Gastrocnemius medialis (tissue), 4 donors: ENCODE measurements around the gene SNAP25. TPM values are rescaled to one million over a fixed set of nuclear protein-coding genes. Genes with fewer than 3 reads are reported as not detected.

Experiments
- ATAC-seq, 2 donors: fragments of 150-250 bp; one replicate each; pipeline ENCODE4 v1.9.1; 2016
- DNase-seq, 2 donors: peaks; one replicate each; pipeline ENCODE4 v3.0.0-alpha.2; 2019
- H3K27ac ChIP-seq, 4 donors: fragments of 200-600 bp; sonication (generic); 1 replicate in 1 of 4; 2 replicates in 3 of 4; pipeline ENCODE4 v1.5.1; 2016 to 2018; ENCODE audit warnings: mild to moderate bottlenecking in 2 of 4, moderate library complexity in 1 of 4
- H3K27me3 ChIP-seq, 3 donors: fragments of 200-600 bp; sonication (generic) in 2 of 3; 1 replicate in 1 of 3; 2 replicates in 2 of 3; pipeline versions ENCODE4 v1.5.1 to v1.6.0; 2016 to 2019; ENCODE audit warnings: mild to moderate bottlenecking in 1 of 3, moderate library complexity in 1 of 3
- H3K36me3 ChIP-seq, 2 donors: fragments of 200-600 bp; sonication (generic) in 1 of 2; one replicate each; pipeline ENCODE4 v1.5.1; 2017 to 2018
- H3K4me1 ChIP-seq, 2 donors: fragments of 200-600 bp; sonication (generic) in 1 of 2; one replicate each; pipeline ENCODE4 v1.5.1; 2016 to 2017; ENCODE audit warnings: mild to moderate bottlenecking in 2 of 2
- H3K4me3 ChIP-seq, 4 donors: fragments of 200-600 bp; sonication (generic) in 3 of 4; 1 replicate in 1 of 4; 2 replicates in 3 of 4; pipeline ENCODE4 v1.5.1; 2016 to 2019; ENCODE audit warnings: mild to moderate bottlenecking in 2 of 4
- H3K9me3 ChIP-seq, 3 donors: fragments of 200-600 bp; sonication (generic) in 2 of 3; 1 replicate in 1 of 3; 2 replicates in 2 of 3; pipeline ENCODE4 v1.5.1; 2016 to 2019
- POLR2A ChIP-seq, 2 donors: fragments of 450-650 bp; IDR thresholded peaks; one replicate each; pipeline ENCODE4 v1.6.1; 2017; ENCODE audit warnings: antibody characterized with exemption in 2 of 2, mild to moderate bottlenecking in 2 of 2, moderate library complexity in 2 of 2
- in situ Hi-C, 4 donors: fragments of 200-750 bp; cut with MboI; loops; one replicate each; pipeline versions ENCODE4 v1.15.0 to v1.8.0; 2017; ENCODE audit warnings: low sequenced_read_pairs in 4 of 4
- intact Hi-C: fragments of 100-400 bp; cut with DNase I; formaldehyde crosslinking; loops from one replicate; pipeline ENCODE4 v1.15.1; 2023; ENCODE audit warnings: low total_unique reads
- total RNA-seq, 4 donors: library from RNA; depleted of rRNA; stranded (reverse); fragments of >200 nt; gene quantifications; one replicate each; pipeline versions ENCODE4 v1.1.0 to v1.2.3, GENCODE V29; 2016
- TF ChIP-seq, protein P1 (sequence below), 5 experiments: fragments of 450-650 bp in 3 of 5; fragments of 200-600 bp in 2 of 5; sonication (generic) in 2 of 5; IDR thresholded peaks in 4 of 5; conservative IDR thresholded peaks in 1 of 5; 1 replicate in 4 of 5; 2 replicates in 1 of 5; pipeline ENCODE4 v1.5.1; 2016 to 2019; ENCODE audit warnings: antibody characterized with exemption in 5 of 5, mild to moderate bottlenecking in 3 of 5, moderate library complexity in 3 of 5

SNAP25 gene
- total RNA-seq, 4 donors from 2014 or later = 0.23 TPM; not detected in 3

DNA sequence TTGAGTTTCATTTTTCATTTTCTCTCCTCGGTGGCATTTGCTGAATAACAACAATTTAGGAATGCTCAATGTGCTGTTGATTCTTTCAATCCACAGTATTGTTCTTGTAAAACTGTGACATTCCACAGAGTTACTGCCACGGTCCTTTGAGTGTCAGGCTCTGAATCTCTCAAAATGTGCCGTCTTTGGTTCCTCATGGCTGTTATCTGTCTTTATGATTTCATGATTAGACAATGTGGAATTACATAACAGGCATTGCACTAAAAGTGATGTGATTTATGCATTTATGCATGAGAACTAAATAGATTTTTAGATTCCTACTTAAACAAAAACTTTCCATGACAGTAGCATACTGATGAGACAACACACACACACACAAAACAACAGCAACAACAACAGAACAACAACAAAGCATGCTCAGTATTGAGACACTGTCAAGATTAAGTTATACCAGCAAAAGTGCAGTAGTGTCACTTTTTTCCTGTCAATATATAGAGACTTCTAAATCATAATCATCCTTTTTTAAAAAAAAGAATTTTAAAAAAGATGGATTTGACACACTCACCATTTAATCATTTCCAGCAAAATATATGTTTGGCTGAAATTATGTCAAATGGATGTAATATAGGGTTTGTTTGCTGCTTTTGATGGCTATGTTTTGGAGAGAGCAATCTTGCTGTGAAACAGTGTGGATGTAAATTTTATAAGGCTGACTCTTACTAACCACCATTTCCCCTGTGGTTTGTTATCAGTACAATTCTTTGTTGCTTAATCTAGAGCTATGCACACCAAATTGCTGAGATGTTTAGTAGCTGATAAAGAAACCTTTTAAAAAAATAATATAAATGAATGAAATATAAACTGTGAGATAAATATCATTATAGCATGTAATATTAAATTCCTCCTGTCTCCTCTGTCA is 88.1 kb downstream of the SNAP25 start:
- DNase-seq (no peak), ATAC-seq (no peak)
- no peak for TF ChIP-seq POLR2A (IDR thresholded peaks at IDR 0.05)
- TF ChIP-seq, protein P1, sequence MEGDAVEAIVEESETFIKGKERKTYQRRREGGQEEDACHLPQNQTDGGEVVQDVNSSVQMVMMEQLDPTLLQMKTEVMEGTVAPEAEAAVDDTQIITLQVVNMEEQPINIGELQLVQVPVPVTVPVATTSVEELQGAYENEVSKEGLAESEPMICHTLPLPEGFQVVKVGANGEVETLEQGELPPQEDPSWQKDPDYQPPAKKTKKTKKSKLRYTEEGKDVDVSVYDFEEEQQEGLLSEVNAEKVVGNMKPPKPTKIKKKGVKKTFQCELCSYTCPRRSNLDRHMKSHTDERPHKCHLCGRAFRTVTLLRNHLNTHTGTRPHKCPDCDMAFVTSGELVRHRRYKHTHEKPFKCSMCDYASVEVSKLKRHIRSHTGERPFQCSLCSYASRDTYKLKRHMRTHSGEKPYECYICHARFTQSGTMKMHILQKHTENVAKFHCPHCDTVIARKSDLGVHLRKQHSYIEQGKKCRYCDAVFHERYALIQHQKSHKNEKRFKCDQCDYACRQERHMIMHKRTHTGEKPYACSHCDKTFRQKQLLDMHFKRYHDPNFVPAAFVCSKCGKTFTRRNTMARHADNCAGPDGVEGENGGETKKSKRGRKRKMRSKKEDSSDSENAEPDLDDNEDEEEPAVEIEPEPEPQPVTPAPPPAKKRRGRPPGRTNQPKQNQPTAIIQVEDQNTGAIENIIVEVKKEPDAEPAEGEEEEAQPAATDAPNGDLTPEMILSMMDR (IDR thresholded peaks at IDR 0.05 in 4 of 5, conservative IDR thresholded peaks at IDR 0.05 in 1 of 5) = no peak
- intact Hi-C loops (loop anchor here (10.0 kb wide), 1 partner anchor 592 kb away; no protein-coding TSS in a partner anchor), in situ Hi-C loops (no loop called here)
- Histone ChIP-seq H3K27ac (no peak overlapping the region), H3K9me3 (no peaks in the 10 kb centered on the region), H3K27me3 (no peaks in the 10 kb centered on the region), H3K36me3 (no peaks in the 10 kb centered on the region), H3K4me3 (no peak overlapping the region), H3K4me1 (no peaks in the 10 kb centered on the region)

DNA sequence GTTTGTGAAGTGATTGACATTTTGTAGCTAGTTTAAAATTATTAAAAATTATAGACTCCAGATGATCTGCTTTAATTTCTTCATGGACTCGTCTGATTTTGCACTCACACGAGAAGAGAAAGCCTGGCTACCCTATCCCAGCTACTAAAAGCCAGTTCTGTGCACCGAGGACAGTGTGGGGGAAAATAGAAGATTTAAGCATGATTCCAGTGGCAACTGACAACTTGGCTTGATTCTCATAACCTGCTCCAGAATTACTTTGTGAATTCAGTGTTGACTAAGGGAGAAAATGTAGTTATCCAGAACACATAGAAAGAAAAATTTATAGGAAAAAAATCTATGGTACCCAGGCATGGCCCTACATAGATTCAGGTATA is 88.7 kb downstream of the SNAP25 start:
- DNase-seq (no peak), ATAC-seq (no peak)
- Histone ChIP-seq H3K36me3 (no peaks in the 10 kb centered on the region), H3K27me3 (no peaks in the 10 kb centered on the region), H3K4me1 (no peaks in the 10 kb centered on the region), H3K9me3 (no peaks in the 10 kb centered on the region), H3K27ac (no peak overlapping the region), H3K4me3 (no peak overlapping the region)
- in situ Hi-C loops (no loop called here), intact Hi-C loops (loop anchor here (10.0 kb wide), 1 partner anchor 593 kb away; no protein-coding TSS in a partner anchor)
- TF ChIP-seq, protein P1 (IDR thresholded peaks at IDR 0.05 in 4 of 5, conservative IDR thresholded peaks at IDR 0.05 in 1 of 5) = no peak
- no peak for TF ChIP-seq POLR2A (IDR thresholded peaks at IDR 0.05)

DNA sequence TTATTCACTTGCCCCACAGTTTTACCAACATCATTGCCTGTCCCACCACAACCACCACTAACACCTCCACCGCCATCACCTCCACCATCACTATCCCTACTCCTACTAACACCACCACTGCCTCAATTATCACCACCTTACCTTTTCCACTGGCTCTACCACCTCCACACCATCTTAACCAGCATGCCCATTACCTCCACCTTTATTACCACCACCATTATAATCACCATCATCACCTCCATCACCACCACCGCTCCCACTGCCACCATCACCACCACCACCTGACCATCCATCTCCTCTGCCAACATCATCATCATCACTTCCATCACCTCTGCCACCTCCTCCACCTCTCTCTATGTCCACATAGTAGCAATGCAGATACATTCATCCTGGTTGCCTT is 90.0 kb downstream of the SNAP25 start:
- ATAC-seq (no peak), DNase-seq (no peak)
- no peaks in the 10 kb centered on the region for H3K4me1 ChIP-seq
- TF ChIP-seq, protein P1 (IDR thresholded peaks at IDR 0.05 in 4 of 5, conservative IDR thresholded peaks at IDR 0.05 in 1 of 5) = no peak
- no peak for TF ChIP-seq POLR2A (IDR thresholded peaks at IDR 0.05)
- H3K4me3 ChIP-seq = no peak overlapping the region
- in situ Hi-C loops = no loop called here
- no peaks in the 10 kb centered on the region for H3K9me3 ChIP-seq
- H3K27me3 ChIP-seq = no peaks in the 10 kb centered on the region
- H3K27ac ChIP-seq = no peak overlapping the region
- H3K36me3 ChIP-seq = no peaks in the 10 kb centered on the region
- intact Hi-C loops = loop anchor here (10.0 kb wide), 1 partner anchor 594 kb away; no protein-coding TSS in a partner anchor

DNA sequence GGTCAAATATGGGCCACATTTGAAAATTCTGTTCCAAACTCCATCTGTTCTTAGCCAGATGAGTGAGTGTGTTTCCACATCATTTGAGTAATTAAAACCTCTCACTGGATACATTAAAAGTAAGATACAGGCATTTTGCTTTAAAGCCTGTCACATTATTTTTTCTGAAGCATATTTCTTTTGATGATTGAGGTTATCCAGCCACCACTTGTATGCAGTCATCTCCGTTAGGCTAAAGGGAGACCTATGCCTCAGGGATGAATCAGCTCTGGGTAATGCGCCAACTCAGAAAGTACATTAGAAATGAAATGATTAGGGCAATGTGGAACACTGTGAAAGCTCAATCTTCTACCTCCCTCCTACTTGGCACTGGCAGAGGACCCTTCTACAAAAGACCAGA is 90.7 kb downstream of the SNAP25 start:
- TF ChIP-seq, protein P1 (IDR thresholded peaks at IDR 0.05 in 4 of 5, conservative IDR thresholded peaks at IDR 0.05 in 1 of 5) = no peak
- TF ChIP-seq POLR2A (IDR thresholded peaks at IDR 0.05) = no peak
- no peaks in the 10 kb centered on the region for H3K4me1 ChIP-seq
- no peak for ATAC-seq
- H3K4me3 ChIP-seq = no peak overlapping the region
- H3K27me3 ChIP-seq = no peaks in the 10 kb centered on the region
- no peak overlapping the region for H3K27ac ChIP-seq
- in situ Hi-C loops = no loop called here
- H3K9me3 ChIP-seq = no peaks in the 10 kb centered on the region
- intact Hi-C loops = loop anchor here (10.0 kb wide), 1 partner anchor 595 kb away; no protein-coding TSS in a partner anchor
- no peak for DNase-seq
- no peaks in the 10 kb centered on the region for H3K36me3 ChIP-seq
